H9 (cell line): ENCODE results near the gene IER2. TPM values are rescaled to one million over a fixed set of nuclear protein-coding genes. Genes with fewer than 3 reads are reported as not detected.

Experiments
- DNase-seq: peaks from one replicate; pipeline ENCODE4 v3.0.0-alpha.2; 2017
- H2AFZ ChIP-seq: one replicate; pipeline ENCODE4 v1.6.1; 2013; ENCODE audit warnings: mild to moderate bottlenecking, low read length, control low read depth, moderate library complexity
- H2AK5ac ChIP-seq: 2 replicates; pipeline ENCODE4 v1.6.1; 2013; ENCODE audit warnings: low read length, control low read depth, mixed read lengths; ENCODE audit not compliant: insufficient read length
- H2BK120ac ChIP-seq: one replicate; pipeline ENCODE4 v1.6.1; 2013; ENCODE audit warnings: low read depth, mild to moderate bottlenecking, low read length, control low read depth, inconsistent platforms; ENCODE audit not compliant: poor library complexity, severe bottlenecking
- H2BK12ac ChIP-seq: 2 replicates; pipeline ENCODE4 v1.6.1; 2013; ENCODE audit warnings: low read length, control low read depth, mixed read lengths, low read depth; ENCODE audit not compliant: insufficient read length
- H2BK15ac ChIP-seq: 2 replicates; pipeline ENCODE4 v1.6.1; 2013; ENCODE audit warnings: low read depth, low read length, control low read depth
- H2BK20ac ChIP-seq: one replicate; pipeline ENCODE4 v1.6.1; 2013; ENCODE audit warnings: low read depth, mild to moderate bottlenecking, low read length, control low read depth, inconsistent platforms; ENCODE audit not compliant: poor library complexity, severe bottlenecking
- H2BK5ac ChIP-seq: 2 replicates; pipeline ENCODE4 v1.6.1; 2013; ENCODE audit warnings: low read length, control low read depth, mixed read lengths; ENCODE audit not compliant: insufficient read length
- H3K14ac ChIP-seq: 2 replicates; pipeline ENCODE4 v1.6.1; 2013; ENCODE audit warnings: low read length, control low read depth; ENCODE audit not compliant: insufficient read depth
- H3K18ac ChIP-seq: 2 replicates; pipeline ENCODE4 v1.6.1; 2013; ENCODE audit warnings: low read depth, mild to moderate bottlenecking, mixed read lengths, low read length, control low read depth; ENCODE audit not compliant: insufficient read length
- H3K23ac ChIP-seq: 2 replicates; pipeline ENCODE4 v1.6.1; 2013; ENCODE audit warnings: low read length, control low read depth, mixed read lengths, low read depth; ENCODE audit not compliant: insufficient read length
- H3K23me2 ChIP-seq: 2 replicates; pipeline ENCODE4 v1.6.1; 2013; ENCODE audit warnings: low read depth, mild to moderate bottlenecking, mixed read lengths, low read length, control low read depth; ENCODE audit not compliant: insufficient read length, poor library complexity, severe bottlenecking
- H3K27ac ChIP-seq: 2 replicates; pipeline ENCODE4 v1.5.1; 2013; ENCODE audit warnings: low read length, control low read depth, mixed read lengths, low read depth; ENCODE audit not compliant: insufficient read length
- H3K27me3 ChIP-seq: 2 replicates; pipeline ENCODE4 v1.6.1; 2013; ENCODE audit warnings: low read length, control low read depth, inconsistent platforms; ENCODE audit not compliant: insufficient read depth
- H3K4ac ChIP-seq: 2 replicates; pipeline ENCODE4 v1.6.1; 2013; ENCODE audit warnings: low read depth, mild to moderate bottlenecking, control low read depth, inconsistent platforms, low read length, moderate library complexity
- H3K4me1 ChIP-seq: 2 replicates; pipeline ENCODE4 v1.6.1; 2013; ENCODE audit warnings: low read length, control low read depth, inconsistent platforms; ENCODE audit not compliant: insufficient read depth
- H3K4me2 ChIP-seq: 2 replicates; pipeline ENCODE4 v1.6.1; 2013; ENCODE audit warnings: low read length, control low read depth, mixed read lengths; ENCODE audit not compliant: insufficient read length, insufficient read depth
- H3K56ac ChIP-seq: 2 replicates; pipeline ENCODE4 v1.6.1; 2013; ENCODE audit warnings: low read depth, mild to moderate bottlenecking, mixed read lengths, low read length, control low read depth; ENCODE audit not compliant: insufficient read length
- H3K79me1 ChIP-seq: 2 replicates; pipeline ENCODE4 v1.6.1; 2013; ENCODE audit warnings: low read depth, mild to moderate bottlenecking, moderate library complexity, low read length, control low read depth, inconsistent platforms; ENCODE audit not compliant: insufficient read depth, poor library complexity, severe bottlenecking
- H3K79me2 ChIP-seq: 2 replicates; pipeline ENCODE4 v1.6.1; 2013; ENCODE audit warnings: low read length, control low read depth, inconsistent platforms; ENCODE audit not compliant: insufficient read depth
- H3K9ac ChIP-seq: 2 replicates; pipeline ENCODE4 v1.6.1; 2013; ENCODE audit warnings: low read length, control low read depth, mixed read lengths; ENCODE audit not compliant: insufficient read length; ENCODE audit errors: extremely low read depth
- H3K9me3 ChIP-seq: one replicate; pipeline ENCODE4 v1.6.1; 2013; ENCODE audit warnings: low read depth, low read length, inconsistent platforms; ENCODE audit not compliant: control insufficient read depth
- H3T11ph ChIP-seq: one replicate; pipeline ENCODE4 v1.6.1; 2013; ENCODE audit warnings: mild to moderate bottlenecking, low read length, control low read depth, inconsistent platforms
- H4K20me1 ChIP-seq: one replicate; pipeline ENCODE4 v1.6.1; 2013; ENCODE audit not compliant: control insufficient read depth, insufficient read length, insufficient read depth
- H4K5ac ChIP-seq: 2 replicates; pipeline ENCODE4 v1.6.1; 2013; ENCODE audit warnings: low read depth, mild to moderate bottlenecking, mixed read lengths, low read length, control low read depth; ENCODE audit not compliant: insufficient read length
- H4K8ac ChIP-seq: replicated peaks from 2 replicates; pipeline ENCODE4 v1.6.1; 2013; ENCODE audit warnings: low read length, control low read depth, mixed read lengths, low read depth; ENCODE audit not compliant: insufficient read length
- H4K91ac ChIP-seq: 2 replicates; pipeline ENCODE4 v1.6.1; 2013; ENCODE audit warnings: low read depth, mild to moderate bottlenecking, moderate library complexity, mixed read lengths, low read length, control low read depth; ENCODE audit not compliant: insufficient read length
- H3K27ac Mint-ChIP-seq, 3 experiments: 2 replicates in 2 of 3; 3 replicates in 1 of 3; pipeline ENCODE4 v1.8.0; 2020 to 2021; ENCODE audit warnings: mixed read lengths in 3 of 3, mild to moderate bottlenecking in 1 of 3, moderate library complexity in 1 of 3
- H3K27me3 Mint-ChIP-seq: 2 replicates; pipeline ENCODE4 v1.8.0; 2021; ENCODE audit warnings: low read depth, mild to moderate bottlenecking, moderate library complexity, mixed read lengths
- H3K36me3 Mint-ChIP-seq, 3 experiments: 2 replicates in 2 of 3; 3 replicates in 1 of 3; pipeline ENCODE4 v1.8.0; 2020 to 2021; ENCODE audit warnings: low read depth in 3 of 3, mixed read lengths in 3 of 3; ENCODE audit not compliant: insufficient read depth in 1 of 3
- H3K4me1 Mint-ChIP-seq, 2 experiments: 2 replicates each; pipeline ENCODE4 v1.8.0; 2020; ENCODE audit warnings: mixed read lengths in 2 of 2
- H3K4me3 Mint-ChIP-seq, 2 experiments: 2 replicates in 1 of 2; 3 replicates in 1 of 2; pipeline ENCODE4 v1.8.0; 2020 to 2021; ENCODE audit warnings: mild to moderate bottlenecking in 2 of 2, mixed read lengths in 2 of 2, moderate library complexity in 1 of 2
- H3K9me3 Mint-ChIP-seq, 2 experiments: 2 replicates in 1 of 2; 3 replicates in 1 of 2; pipeline ENCODE4 v1.8.0; 2020; ENCODE audit warnings: mild to moderate bottlenecking in 2 of 2, mixed read lengths in 2 of 2, moderate library complexity in 1 of 2
- CTCF ChIP-seq: fragments of 200-600 bp; sonication (generic); conservative IDR thresholded peaks from 3 replicates; pipeline ENCODE4 v1.8.0; 2021; ENCODE audit warnings: antibody characterized with exemption, mild to moderate bottlenecking
- WGBS: extraction: QIAGEN DNeasy Blood & Tissue Kit; methylation state at CpG from one replicate; pipeline ENCODE4 v1.1.7; 2013; ENCODE audit warnings: missing lambda C conversion rate, low lambda C conversion rate, mixed read lengths; ENCODE audit not compliant: insufficient read length; ENCODE audit errors: extremely low coverage; 5-methylcytosine and 5-hydroxymethylcytosine counted together
- total RNA-seq: library from RNA; stranded (reverse); gene quantifications from 2 replicates; pipeline ENCODE4 v1.2.1, GENCODE V29; 2021

The IER2 gene
- total RNA-seq, 1 experiment from 2014 or later: 160 TPM

GRCh38 chr19:13155472-13156359 lies 5.5 kb downstream of the IER2 start:
- H2BK120ac ChIP-seq: no peak overlapping the region
- H3K4me1 Mint-ChIP-seq: peaks cover 20 to 25% of the 10 kb centered on the region in 2 experiments
- peaks cover 14 to 21% (median 18%) of the 10 kb centered on the region in 3 experiments for H3K36me3 Mint-ChIP-seq
- peak overlapping the region; percentile 96 to 97 for H3K4me3 Mint-ChIP-seq
- H3T11ph ChIP-seq: no peak overlapping the region
- H3K27ac Mint-ChIP-seq: peak overlapping the region; percentile 98 to 99 (median 99)
- no peaks in the 10 kb centered on the region for H3K79me1 ChIP-seq
- H3K4me1 ChIP-seq: peaks cover 2% of the 10 kb centered on the region; the same call in 1 of the 2 replicates
- H4K8ac ChIP-seq: no peak overlapping the region
- H3K18ac ChIP-seq: peak overlapping the region; percentile 75
- TF ChIP-seq CTCF: no peak
- peak; percentile 94 for DNase-seq
- no peak overlapping the region for H2BK12ac ChIP-seq
- H2BK5ac ChIP-seq: no peak overlapping the region
- H2AFZ ChIP-seq: no peak overlapping the region
- no peak overlapping the region for H2BK15ac ChIP-seq
- WGBS: no CpG with 5 or more reads among the region's 55 CpGs
- H3K23me2 ChIP-seq: peaks cover 16% of the 10 kb centered on the region
- peak overlapping the region; percentile 78 for H3K4me2 ChIP-seq
- H4K5ac ChIP-seq: no peak overlapping the region
- H3K14ac ChIP-seq: peak overlapping the region; percentile 49; the same call in 1 of the 2 replicates
- H3K23ac ChIP-seq: no peak overlapping the region
- peak overlapping the region; percentile 84 for H3K27ac ChIP-seq
- no peak overlapping the region for H3K56ac ChIP-seq
- H3K9me3 Mint-ChIP-seq: peaks cover 8 to 9% of the 10 kb centered on the region in 2 experiments; a peak in 3 of 5 replicates
- H2BK20ac ChIP-seq: no peak overlapping the region
- H3K4ac ChIP-seq: no peak overlapping the region; the same call in 1 of the 2 replicates
- no peaks in the 10 kb centered on the region for H3K27me3 ChIP-seq
- H4K91ac ChIP-seq: no peak overlapping the region
- peak overlapping the region; percentile 55 for H3K9ac ChIP-seq
- peaks cover 17% of the 10 kb centered on the region; the same call in 1 of the 2 replicates for H3K79me2 ChIP-seq
- H3K27me3 Mint-ChIP-seq: peaks cover 12% of the 10 kb centered on the region
- no peaks in the 10 kb centered on the region for H4K20me1 ChIP-seq
- peak overlapping the region; percentile 7 for H2AK5ac ChIP-seq
- H3K9me3 ChIP-seq: no peaks in the 10 kb centered on the region
